Cardiac atrium fibroblast (primary cell): ENCODE measurements around the gene LPIN3. TPM values are rescaled to one million over a fixed set of nuclear protein-coding genes. Genes with fewer than 3 reads are reported as not detected.

ENCODE experiments used
- total RNA-seq: library from RNA; depleted of rRNA; stranded (reverse); fragments of >200 nt; gene quantifications from 2 replicates; pipeline ENCODE4 v1.2.3, GENCODE V29; 2015

The LPIN3 gene, protein sequence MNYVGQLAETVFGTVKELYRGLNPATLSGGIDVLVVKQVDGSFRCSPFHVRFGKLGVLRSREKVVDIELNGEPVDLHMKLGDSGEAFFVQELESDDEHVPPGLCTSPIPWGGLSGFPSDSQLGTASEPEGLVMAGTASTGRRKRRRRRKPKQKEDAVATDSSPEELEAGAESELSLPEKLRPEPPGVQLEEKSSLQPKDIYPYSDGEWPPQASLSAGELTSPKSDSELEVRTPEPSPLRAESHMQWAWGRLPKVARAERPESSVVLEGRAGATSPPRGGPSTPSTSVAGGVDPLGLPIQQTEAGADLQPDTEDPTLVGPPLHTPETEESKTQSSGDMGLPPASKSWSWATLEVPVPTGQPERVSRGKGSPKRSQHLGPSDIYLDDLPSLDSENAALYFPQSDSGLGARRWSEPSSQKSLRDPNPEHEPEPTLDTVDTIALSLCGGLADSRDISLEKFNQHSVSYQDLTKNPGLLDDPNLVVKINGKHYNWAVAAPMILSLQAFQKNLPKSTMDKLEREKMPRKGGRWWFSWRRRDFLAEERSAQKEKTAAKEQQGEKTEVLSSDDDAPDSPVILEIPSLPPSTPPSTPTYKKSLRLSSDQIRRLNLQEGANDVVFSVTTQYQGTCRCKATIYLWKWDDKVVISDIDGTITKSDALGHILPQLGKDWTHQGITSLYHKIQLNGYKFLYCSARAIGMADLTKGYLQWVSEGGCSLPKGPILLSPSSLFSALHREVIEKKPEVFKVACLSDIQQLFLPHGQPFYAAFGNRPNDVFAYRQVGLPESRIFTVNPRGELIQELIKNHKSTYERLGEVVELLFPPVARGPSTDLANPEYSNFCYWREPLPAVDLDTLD
- 10.8 and 12.2 TPM in 2 replicates for total RNA-seq

DNA sequence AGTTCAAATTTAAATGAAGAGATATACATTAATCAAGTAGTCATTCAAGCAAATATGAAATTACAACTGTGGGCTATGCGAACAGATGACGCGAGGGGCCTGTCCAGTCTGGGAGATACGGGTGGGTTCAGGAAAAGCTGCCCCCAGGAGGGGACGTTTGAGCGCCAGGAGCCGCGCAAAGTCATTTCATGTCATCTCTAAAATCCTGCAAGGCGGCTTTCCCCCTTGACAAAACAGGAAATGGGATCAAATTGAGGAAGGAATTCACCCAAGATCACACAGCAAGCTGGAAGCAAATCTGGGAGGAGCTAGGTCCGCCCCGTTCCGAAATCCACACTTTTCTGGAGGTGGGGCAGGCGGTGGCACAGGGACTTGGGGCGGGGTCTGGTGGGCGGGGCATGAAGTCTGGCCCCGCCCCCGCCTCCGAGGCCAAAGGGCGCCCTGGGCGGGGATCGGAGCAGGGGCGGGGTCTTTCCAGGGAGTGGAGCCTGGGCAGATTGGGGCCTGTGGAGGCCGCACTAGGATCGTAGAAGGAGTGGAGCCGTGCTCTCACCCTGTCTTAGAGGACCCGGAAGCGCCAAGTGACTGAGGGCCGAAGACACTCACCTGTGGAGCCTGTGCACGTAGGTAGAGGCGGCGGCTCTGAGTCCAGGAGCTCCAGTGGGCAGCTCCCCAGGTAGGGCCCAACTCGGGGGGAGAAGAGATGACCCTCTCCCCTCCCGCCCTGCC is at the start of gene LPIN3:
TSS of gene LPIN3 (plus strand) at position 495 of the 729 bp plus-strand sequence. CDS start 4,983 bp downstream, outside the sequence.

DNA sequence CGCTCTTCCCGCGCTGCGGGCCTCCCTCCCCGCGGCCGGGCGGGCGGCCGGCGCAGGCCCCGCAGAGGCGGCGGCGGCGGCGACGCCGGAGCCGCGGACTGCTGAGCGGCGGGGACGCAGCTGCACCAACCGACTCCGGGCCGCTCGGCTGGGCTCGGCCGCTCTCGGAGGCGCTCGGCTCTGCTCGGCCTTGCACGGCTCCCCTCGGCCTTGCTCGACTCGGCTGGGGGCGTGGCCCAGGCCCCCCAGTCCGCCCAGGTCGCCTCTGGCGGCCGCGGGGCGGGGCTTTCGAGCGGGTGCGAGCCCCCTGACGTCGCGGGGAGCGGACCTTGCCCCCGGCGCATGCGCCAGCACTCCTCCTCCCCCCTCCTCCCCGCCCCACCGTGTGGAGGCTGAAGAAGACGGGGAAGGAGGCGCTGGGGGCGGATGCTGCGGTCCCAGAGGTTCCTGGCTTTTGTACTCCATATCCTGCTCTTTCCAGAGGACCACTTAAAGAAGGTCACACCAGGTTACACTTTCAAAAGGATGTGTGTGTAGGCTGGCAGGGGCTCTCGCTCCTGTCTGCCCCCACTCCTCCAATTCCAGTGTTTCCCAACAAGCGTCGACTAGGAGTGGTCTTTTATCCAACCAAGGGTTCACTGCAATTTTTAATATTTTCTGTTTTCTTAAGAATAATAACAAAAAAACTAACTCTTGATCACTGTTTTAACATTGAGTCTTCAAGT is 22.9 kb upstream of the LPIN3 start, which contains the start of gene ZHX3:
TSS of gene ZHX3 (minus strand) at position 186 of the 725 bp plus-strand sequence. CDS start 112,815 bp downstream, outside the sequence.

GRCh38 chr20:41366546-41367392 is 26.1 kb downstream of the LPIN3 start, which contains the start of gene EMILIN3:
EMILIN3 (minus strand) TSS chr20:41366818; CDS start chr20:41366634, 184 bp downstream.

Other genes starting within 250 kb of the LPIN3 start
- gene PLCG1, start 203.3 kb upstream of the LPIN3 start, total RNA-seq: 71.6 and 85.6 TPM in 2 replicates
- gene ZHX3, start 23.1 kb upstream of the LPIN3 start, total RNA-seq: 21.5 and 24.6 TPM in 2 replicates
- 0.18 TPM in 1 of 2 replicates, not detected in the other for gene EMILIN3, start 26.0 kb downstream of the LPIN3 start, total RNA-seq